ENCODE results near the gene AGER.

The AGER gene

GRCh38 chr6:32182555-32182981, 1.5 kb downstream of the AGER start (continued):
- no peak for TF ChIP-seq TSHZ2 (CRISPR knock-in tag; IDR thresholded peaks at IDR 0.05)

- ATAC-seq = no peak
- TF ChIP-seq ZNF565 (CRISPR knock-in tag; conservative IDR thresholded peaks at IDR 0.05; ENCODE audit: low read depth) = no peak
- TF ChIP-seq SNAI2 (CRISPR knock-in tag; IDR thresholded peaks at IDR 0.05) = no peak
- no peak for TF ChIP-seq GLIS3 (CRISPR knock-in tag; IDR thresholded peaks at IDR 0.05)
- no peak for TF ChIP-seq TSHZ2 (CRISPR knock-in tag; IDR thresholded peaks at IDR 0.05)
- no peak for TF ChIP-seq CSDC2 (CRISPR knock-in tag; IDR thresholded peaks at IDR 0.05)
- no peak for TF ChIP-seq PPARA (CRISPR knock-in tag; IDR thresholded peaks at IDR 0.05; ENCODE audit: borderline replicate concordance)
- TF ChIP-seq BACH2 (CRISPR knock-in tag; IDR thresholded peaks at IDR 0.05; ENCODE audit: borderline replicate concordance) = no peak
- no peak for TF ChIP-seq ZNF70 (CRISPR knock-in tag; IDR thresholded peaks at IDR 0.05)
- no peak for TF ChIP-seq ESRRG (CRISPR knock-in tag; IDR thresholded peaks at IDR 0.05)
- no peak for TF ChIP-seq RARB (CRISPR knock-in tag; IDR thresholded peaks at IDR 0.05)
- TF ChIP-seq ZFP30 (CRISPR knock-in tag; IDR thresholded peaks at IDR 0.05) = no peak
- TF ChIP-seq ZC3H10 (CRISPR knock-in tag; IDR thresholded peaks at IDR 0.05) = no peak
- TF ChIP-seq POU6F1 (CRISPR knock-in tag; IDR thresholded peaks at IDR 0.05; ENCODE audit: borderline replicate concordance, low read depth) = no peak
- TF ChIP-seq ZFP3 (CRISPR knock-in tag; IDR thresholded peaks at IDR 0.05) = no peak
- TF ChIP-seq OSR1 (CRISPR knock-in tag; IDR thresholded peaks at IDR 0.05) = no peak
- no peak for TF ChIP-seq ARNTL (CRISPR knock-in tag; IDR thresholded peaks at IDR 0.05; ENCODE audit: borderline replicate concordance, low read depth)
- no peak for TF ChIP-seq ZNF8 (CRISPR knock-in tag; IDR thresholded peaks at IDR 0.05)
These were observed 2.0 kb downstream of the AGER start for GRCh38 chr6:32181915-32182529.

GRCh38 chr6:32181148-32181702, 2.8 kb downstream of the AGER start:
- ATAC-seq = no peak
- no peak for TF ChIP-seq POU6F1 (CRISPR knock-in tag; IDR thresholded peaks at IDR 0.05; ENCODE audit: borderline replicate concordance, low read depth)
- no peak for TF ChIP-seq PATZ1 (CRISPR knock-in tag; IDR thresholded peaks at IDR 0.05; ENCODE audit: borderline replicate concordance)
- TF ChIP-seq TOX (CRISPR knock-in tag; IDR thresholded peaks at IDR 0.05; ENCODE audit: borderline replicate concordance) = no peak
- no peak for TF ChIP-seq TCF4 (CRISPR knock-in tag; IDR thresholded peaks at IDR 0.05; ENCODE audit: borderline replicate concordance)
- TF ChIP-seq BACH2 (CRISPR knock-in tag; IDR thresholded peaks at IDR 0.05; ENCODE audit: borderline replicate concordance) = no peak
- no peak for TF ChIP-seq ZNF70 (CRISPR knock-in tag; IDR thresholded peaks at IDR 0.05)
- TF ChIP-seq CREB5 (CRISPR knock-in tag; IDR thresholded peaks at IDR 0.05; ENCODE audit: low read depth) = no peak
- no peak for TF ChIP-seq ZC3H10 (CRISPR knock-in tag; IDR thresholded peaks at IDR 0.05)
- no peak for TF ChIP-seq PPARA (CRISPR knock-in tag; IDR thresholded peaks at IDR 0.05; ENCODE audit: borderline replicate concordance)
- TF ChIP-seq ESRRG (CRISPR knock-in tag; IDR thresholded peaks at IDR 0.05) = no peak
- no peak for TF ChIP-seq ZFP3 (CRISPR knock-in tag; IDR thresholded peaks at IDR 0.05)
- no peak for TF ChIP-seq GLIS3 (CRISPR knock-in tag; IDR thresholded peaks at IDR 0.05)
- TF ChIP-seq SNAI2 (CRISPR knock-in tag; IDR thresholded peaks at IDR 0.05) = no peak
- no peak for TF ChIP-seq CSRNP3 (CRISPR knock-in tag; IDR thresholded peaks at IDR 0.05)
- TF ChIP-seq ISL1 (CRISPR knock-in tag; IDR thresholded peaks at IDR 0.05) = no peak
- TF ChIP-seq ZFP30 (CRISPR knock-in tag; IDR thresholded peaks at IDR 0.05) = no peak
- TF ChIP-seq ARNTL (CRISPR knock-in tag; IDR thresholded peaks at IDR 0.05; ENCODE audit: borderline replicate concordance, low read depth) = no peak
